HG02571 (cell line): ENCODE results near the gene RGS21.

Experiments used
- ATAC-seq: cut with Tn5 transposase; IDR thresholded peaks from one replicate; pipeline ENCODE4 v1.9.1; 2021; ENCODE audit warnings: mild to moderate bottlenecking, moderate library complexity; ENCODE audit not compliant: unreplicated experiment

The RGS21 gene

DNA sequence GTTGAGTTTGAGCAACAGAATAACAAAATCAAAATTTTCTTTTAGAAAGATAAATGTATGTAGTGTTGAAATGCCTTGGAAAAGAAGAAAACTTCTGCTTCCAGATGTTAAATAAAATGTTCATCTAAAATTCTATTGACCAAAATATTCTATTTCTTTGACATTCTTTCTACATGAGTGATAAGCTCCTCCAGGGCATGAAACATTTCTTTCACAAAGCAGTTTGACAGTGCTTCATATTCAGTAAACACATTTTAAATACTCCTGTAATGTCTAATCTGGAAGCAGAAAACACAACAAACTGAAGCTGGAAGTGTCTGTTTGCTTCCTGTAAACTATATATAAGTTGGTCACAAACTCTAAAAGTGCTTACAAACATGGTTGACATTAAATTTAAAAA, 61.5 kb downstream of the RGS21 start:
- no peak for ATAC-seq

DNA sequence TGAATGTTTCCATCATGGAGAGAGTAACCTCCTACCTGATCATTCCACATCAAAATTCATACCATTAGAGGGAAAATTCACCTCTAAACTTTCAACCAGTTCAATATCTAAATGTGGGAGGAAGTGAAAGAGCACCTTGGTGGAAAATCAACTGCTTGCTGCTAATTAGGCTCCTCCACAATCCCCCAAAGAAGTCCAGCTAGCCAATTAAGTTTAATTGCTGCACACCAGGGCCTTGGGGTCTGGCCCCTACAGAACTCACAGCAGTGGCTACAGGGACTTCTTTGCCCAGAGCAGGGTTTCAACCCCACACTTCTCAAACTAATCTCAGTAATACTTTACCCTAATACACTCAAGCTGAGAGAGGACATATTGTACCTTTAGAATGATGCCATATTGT, 62.1 kb downstream of the RGS21 start:
- ATAC-seq = no peak

DNA sequence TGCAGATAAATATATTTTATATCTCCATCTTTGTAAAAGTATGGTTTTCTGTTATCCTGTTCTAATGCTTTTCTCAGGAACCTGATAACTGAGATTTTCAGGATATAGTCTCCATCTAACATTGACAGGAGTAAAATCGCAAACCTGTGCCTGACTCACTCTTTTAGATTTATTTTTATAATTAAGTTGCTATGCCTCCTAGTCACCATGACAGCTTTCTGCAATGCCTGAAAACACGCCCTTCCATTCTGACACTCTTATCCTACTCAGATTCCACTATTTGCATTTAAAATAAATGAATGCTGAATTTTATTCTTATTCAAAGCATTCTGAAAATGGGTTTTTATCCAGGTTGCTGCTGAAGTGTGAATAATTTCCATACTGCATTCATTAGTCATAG, 62.8 kb downstream of the RGS21 start:
- no peak for ATAC-seq

DNA sequence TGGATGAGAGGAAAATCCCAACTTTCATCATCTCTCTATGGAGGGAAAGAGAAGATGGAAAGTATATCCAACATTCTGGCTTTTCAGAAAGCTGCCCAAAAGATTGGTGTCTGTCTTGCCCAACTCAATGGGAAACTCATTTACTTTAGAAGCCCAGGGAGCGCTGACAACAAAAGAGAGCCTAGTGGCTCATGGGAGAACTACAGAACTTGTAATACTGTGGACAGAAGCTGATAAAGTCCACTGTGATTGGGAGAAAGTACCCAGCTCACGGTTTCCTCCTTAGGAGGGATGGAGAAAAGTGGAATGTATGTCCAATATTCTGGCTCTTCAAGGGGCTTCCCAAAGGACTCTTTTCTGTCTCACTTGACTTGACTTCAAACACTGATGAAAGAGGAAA, 66.0 kb downstream of the RGS21 start:
- ATAC-seq = no peak

DNA sequence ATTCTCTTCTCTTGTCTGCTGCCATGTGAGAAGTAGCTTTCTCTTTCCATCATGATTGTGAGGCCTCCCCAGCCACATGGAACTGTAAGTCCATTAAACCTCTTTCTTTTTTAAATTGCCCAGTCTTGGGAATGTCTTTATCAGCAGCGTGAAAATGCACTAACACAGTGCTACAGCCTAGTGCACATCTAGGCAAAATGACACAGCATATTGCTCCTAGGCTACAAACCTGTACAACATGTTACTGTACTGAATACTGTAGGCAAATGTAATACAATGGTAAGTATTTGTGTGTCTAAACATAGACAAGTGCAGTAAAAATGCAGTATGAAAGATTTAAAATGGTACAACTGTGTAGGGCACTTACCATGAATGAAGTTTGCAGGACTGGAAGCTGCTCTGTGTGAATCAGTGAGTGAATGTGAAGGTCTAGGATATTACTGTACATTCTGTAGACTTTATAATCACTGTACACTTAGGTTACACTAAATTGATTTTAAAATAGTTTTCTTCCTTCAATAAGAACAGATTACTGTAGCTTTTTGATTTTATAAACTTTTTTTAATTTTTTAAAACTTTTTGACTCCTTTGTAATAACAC, 69.4 kb downstream of the RGS21 start:
- ATAC-seq = no peak

DNA sequence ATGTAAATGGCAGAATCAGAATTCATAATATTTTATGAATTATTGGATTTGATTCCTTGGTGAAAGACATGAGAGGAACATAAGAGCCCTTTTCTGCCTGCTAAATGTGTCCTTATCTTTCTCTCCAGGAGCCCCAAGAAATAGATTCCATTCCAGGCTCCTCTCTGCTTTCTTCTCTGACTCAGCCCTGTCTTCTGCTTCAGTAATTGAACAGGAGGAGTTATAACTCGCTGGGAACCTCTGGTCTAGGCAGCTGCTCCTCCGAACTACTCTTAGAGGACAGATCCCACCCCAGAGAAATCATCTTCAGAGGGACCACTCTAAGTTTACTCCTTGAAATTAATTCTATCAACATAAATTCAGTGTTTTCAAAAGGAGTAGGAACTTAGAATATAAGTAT, 78.4 kb downstream of the RGS21 start:
- ATAC-seq = no peak

DNA sequence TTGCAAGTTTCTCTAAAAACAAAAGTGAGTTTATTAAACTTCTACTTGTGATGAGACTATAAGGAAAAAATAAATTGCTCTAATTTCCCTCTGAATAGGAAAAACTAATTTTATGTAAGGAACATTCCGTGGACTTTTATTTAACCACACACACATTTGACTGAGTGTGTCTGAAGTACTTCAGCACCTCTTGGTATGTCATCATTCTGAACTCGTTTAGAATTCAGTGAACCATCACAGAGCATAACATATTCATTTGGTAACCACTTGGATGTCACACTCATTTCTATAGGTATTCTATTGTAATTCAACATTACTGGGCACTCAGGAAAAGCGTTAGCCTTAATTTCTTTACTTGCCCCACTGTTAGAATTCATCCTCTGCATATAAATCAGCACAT, 79.1 kb downstream of the RGS21 start:
- ATAC-seq = no peak

DNA sequence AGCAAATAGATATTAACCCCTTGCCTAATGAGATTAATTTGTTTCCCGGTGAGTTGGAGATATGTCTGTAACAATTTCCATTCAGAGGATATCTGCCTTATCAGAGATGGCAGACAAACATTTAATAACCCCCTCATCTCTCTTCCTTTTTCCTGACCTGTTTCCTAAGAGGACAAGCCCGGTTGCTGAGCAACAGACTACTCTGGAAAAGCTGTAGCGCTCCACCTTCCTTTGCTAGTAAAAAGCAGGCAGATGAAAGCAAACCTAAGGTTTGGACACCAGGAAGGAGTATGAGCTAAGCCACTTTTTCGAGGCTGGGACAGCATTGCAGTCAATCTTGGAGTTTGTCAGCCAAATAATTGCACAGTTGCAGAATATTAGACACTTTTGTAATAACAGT, 82.4 kb downstream of the RGS21 start:
- ATAC-seq = no peak

DNA sequence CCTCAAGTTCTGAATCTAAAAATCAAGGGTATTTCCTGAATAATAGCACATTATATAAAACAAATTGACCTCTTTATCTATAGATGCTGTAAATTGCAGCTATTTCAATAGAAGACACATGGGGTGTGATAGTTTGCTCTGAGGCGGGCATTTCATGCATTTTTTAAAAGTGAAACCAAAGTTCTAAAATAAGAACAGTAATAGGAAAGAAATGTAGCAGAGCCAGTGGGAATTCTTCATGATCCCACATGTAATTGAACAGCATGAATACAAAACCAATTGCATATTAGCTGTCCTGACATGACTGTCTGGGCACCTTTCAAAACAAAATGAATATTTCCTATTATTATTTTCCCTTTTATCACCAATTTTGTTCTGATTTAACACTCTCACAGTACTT, 85.0 kb downstream of the RGS21 start:
- ATAC-seq = no peak

DNA sequence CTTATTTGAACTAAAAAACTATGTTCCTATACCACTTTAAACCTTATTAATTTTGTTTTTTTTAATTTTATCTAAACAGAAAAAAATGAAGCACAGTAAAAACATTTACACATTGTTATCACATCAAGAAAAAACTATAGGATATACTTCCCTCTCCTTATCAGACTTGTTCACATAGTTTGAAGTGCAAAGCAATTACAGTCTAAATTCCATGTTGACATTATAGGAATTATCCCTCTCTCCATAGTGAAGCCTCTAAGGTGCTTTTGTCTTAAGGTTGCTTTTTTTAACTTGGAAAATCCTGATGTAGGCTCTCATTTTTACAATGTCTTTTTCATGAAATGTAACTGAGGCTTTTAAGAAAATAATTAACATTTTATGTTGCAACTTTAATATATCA, 85.8 kb downstream of the RGS21 start:
- ATAC-seq = no peak

DNA sequence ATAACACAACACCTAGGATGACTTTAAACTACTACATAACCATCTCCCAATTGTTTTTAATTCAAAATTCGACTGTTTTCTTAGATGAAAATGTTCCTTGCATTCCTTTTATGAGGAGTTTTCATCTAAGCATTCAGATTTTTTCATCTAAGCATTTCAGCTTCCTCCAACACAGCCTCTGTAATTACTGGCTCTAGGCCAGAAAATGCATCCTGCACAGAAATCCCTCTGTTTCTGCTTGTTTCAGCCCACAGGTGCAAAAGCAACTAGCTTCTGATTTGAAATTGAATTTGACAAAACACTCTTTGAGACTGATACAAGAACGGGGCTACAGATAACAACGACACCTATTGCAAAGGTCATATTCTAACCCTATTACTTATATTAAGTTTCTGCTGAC, 90.4 kb downstream of the RGS21 start:
- no peak for ATAC-seq
